ENCODE measurements around the gene CARM1. TPM values are rescaled to one million over a fixed set of nuclear protein-coding genes. Genes with fewer than 3 reads are reported as not detected.
A peak's percentile ranks its signal among the peaks of the same experiment; 100 is the strongest.

The CARM1 gene
- total RNA-seq, 3 donors from 2014 or later (not counting 1 experiment from before 2014, with no cell fraction given) = 13.4 to 21.3 (median 19.8) TPM

- peak overlapping the region; percentile 60 to 76 for H3K27ac Mint-ChIP-seq
- H3K4me1 ChIP-seq (ENCODE audit: control insufficient read depth, insufficient read depth, low read length) = peaks cover 35% of the 10 kb centered on the region
- no peaks in the 10 kb centered on the region for H3K36me3 ChIP-seq (ENCODE audit: control insufficient read depth, insufficient read depth, low read length)
- DNase-seq (peak; percentile 25 to 71), ATAC-seq (no peak)
- intact Hi-C loops (cut with micrococcal nuclease) = loop anchor here (2.0 kb wide), 1 partner anchor 35 kb away; the partner anchor contains the start of gene TMED1
- H3K27me3 ChIP-seq (ENCODE audit: control insufficient read depth, insufficient read depth, low read length) = no peaks in the 10 kb centered on the region
- H3K4me1 Mint-ChIP-seq = peaks cover 9 to 27% of the 10 kb centered on the region in 2 donors
- H3K4me3 Mint-ChIP-seq = peak overlapping the region; percentile 78
- peak overlapping the region; percentile 57 for H3K4me3 ChIP-seq (ENCODE audit: low read length)
- no peaks in the 10 kb centered on the region for H3K36me3 Mint-ChIP-seq
- H3K9me3 ChIP-seq (ENCODE audit: control insufficient read depth, insufficient read depth, low read length) = no peaks in the 10 kb centered on the region
- H3K9me3 Mint-ChIP-seq = no peaks in the 10 kb centered on the region
- under 1% methylated on average over 90 of the region's 90 CpGs for WGBS (ENCODE audit: insufficient coverage)
- TF ChIP-seq CTCF (IDR thresholded peaks at IDR 0.05) = no peak
- no peaks in the 10 kb centered on the region for H3K27me3 Mint-ChIP-seq (ENCODE audit: low read depth in 2 of 2)
- H3K27ac ChIP-seq (ENCODE audit: low read length) = no peak overlapping the region
Observed at GRCh38 chr19:10871711-10872545, 575 bp downstream of the CARM1 start.

GRCh38 chr19:10872546-10873107, 1.3 kb downstream of the CARM1 start:
- no peak for TF ChIP-seq CTCF (IDR thresholded peaks at IDR 0.05)
- Histone ChIP-seq H3K4me1 (ENCODE audit: control insufficient read depth, insufficient read depth, low read length) (peaks cover 36% of the 10 kb centered on the region), H3K27ac (ENCODE audit: low read length) (no peak overlapping the region)

GRCh38 chr19:10874024-10874423, 2.7 kb downstream of the CARM1 start:
- Mint-ChIP-seq H3K4me3 (peak overlapping the region; percentile 47), H3K9me3 (no peaks in the 10 kb centered on the region), H3K4me1 (peaks cover 12 to 35% of the 10 kb centered on the region in 2 donors), H3K27ac (no peak overlapping the region), H3K36me3 (no peaks in the 10 kb centered on the region), H3K27me3 (ENCODE audit: low read depth in 2 of 2) (no peaks in the 10 kb centered on the region)
- H3K9me3 ChIP-seq (ENCODE audit: control insufficient read depth, insufficient read depth, low read length) = no peaks in the 10 kb centered on the region
- H3K27ac ChIP-seq (ENCODE audit: low read length) = no peak overlapping the region
- H3K4me1 ChIP-seq (ENCODE audit: control insufficient read depth, insufficient read depth, low read length) = peaks cover 39% of the 10 kb centered on the region
- no peak overlapping the region for H3K4me3 ChIP-seq (ENCODE audit: low read length)
- DNase-seq = no peak
- intact Hi-C loops (cut with micrococcal nuclease) = no loop called here
- no peak for TF ChIP-seq CTCF (IDR thresholded peaks at IDR 0.05)
- no peaks in the 10 kb centered on the region for H3K27me3 ChIP-seq (ENCODE audit: control insufficient read depth, insufficient read depth, low read length)
- no peak for ATAC-seq
- H3K36me3 ChIP-seq (ENCODE audit: control insufficient read depth, insufficient read depth, low read length) = no peaks in the 10 kb centered on the region
- 83% methylated on average over 1 of the region's 1 CpG for WGBS (ENCODE audit: insufficient coverage)

More at GRCh38 chr19:10872546-10873107, 1.3 kb downstream of the CARM1 start:
- WGBS (ENCODE audit: insufficient coverage) = 33% methylated on average over 13 of the region's 16 CpGs
- Mint-ChIP-seq H3K4me3 (peak overlapping the region; percentile 78), H3K36me3 (no peaks in the 10 kb centered on the region), H3K27ac (peak overlapping the region; percentile 60 to 76), H3K9me3 (no peaks in the 10 kb centered on the region), H3K27me3 (ENCODE audit: low read depth in 2 of 2) (no peaks in the 10 kb centered on the region), H3K4me1 (peaks cover 9 to 27% of the 10 kb centered on the region in 2 donors)
- ATAC-seq (no peak), DNase-seq (peak in 1 of 2 donors; percentile 39)
- Histone ChIP-seq H3K27me3 (ENCODE audit: control insufficient read depth, insufficient read depth, low read length) (no peaks in the 10 kb centered on the region), H3K36me3 (ENCODE audit: control insufficient read depth, insufficient read depth, low read length) (no peaks in the 10 kb centered on the region), H3K9me3 (ENCODE audit: control insufficient read depth, insufficient read depth, low read length) (no peaks in the 10 kb centered on the region), H3K4me3 (ENCODE audit: low read length) (peak overlapping the region; percentile 57)
- intact Hi-C loops (cut with micrococcal nuclease) = no loop called here

Data from natural killer cell (primary cell).